ENCODE measurements around the gene CDY2B. TPM values are rescaled to one million over a fixed set of nuclear protein-coding genes. Genes with fewer than 3 reads are reported as not detected.
"Not testable (repeated sequence)": the region's sequence is repeated elsewhere in the genome, so short reads cannot be mapped to it uniquely, and the experiment has no call there.

CDY2B gene, protein sequence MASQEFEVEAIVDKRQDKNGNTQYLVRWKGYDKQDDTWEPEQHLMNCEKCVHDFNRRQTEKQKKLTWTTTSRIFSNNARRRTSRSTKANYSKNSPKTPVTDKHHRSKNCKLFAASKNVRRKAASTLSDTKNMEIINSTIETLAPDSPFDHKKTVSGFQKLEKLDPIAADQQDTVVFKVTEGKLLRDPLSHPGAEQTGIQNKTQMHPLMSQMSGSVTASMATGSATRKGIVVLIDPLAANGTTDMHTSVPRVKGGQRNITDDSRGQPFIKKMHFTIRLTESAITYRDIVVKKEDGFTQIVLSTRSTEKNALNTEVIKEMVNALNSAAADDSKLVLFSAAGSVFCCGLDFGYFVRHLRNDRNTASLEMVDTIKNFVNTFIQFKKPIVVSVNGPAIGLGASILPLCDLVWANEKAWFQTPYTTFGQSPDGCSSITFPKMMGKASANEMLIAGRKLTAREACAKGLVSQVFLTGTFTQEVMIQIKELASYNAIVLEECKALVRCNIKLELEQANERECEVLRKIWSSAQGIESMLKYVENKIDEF
- not detected in 2 replicates for total RNA-seq

DNA sequence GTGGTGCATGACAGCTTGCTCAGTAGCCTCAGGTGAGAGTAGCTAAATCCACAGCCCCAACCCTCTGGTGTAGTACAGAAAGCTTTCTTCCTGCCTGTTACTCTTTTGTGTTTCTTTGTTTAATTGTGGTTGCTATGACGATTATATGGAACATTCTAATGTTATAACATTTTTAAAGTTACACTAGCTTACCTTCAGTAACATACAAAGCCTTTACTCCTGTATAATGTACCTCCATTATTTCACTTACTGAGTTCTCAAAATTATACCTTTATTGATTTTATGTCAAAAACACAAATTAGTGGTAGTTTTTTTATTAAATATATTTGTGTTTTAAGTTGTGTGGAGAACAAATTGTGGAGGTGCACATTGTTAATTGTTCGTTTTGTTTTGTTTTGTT, at the start of gene CDY2B:
Gene CDY2B, minus strand, starts transcription at position 101 of the 400 bp plus-strand sequence. CDS start 328 bp downstream, outside the sequence.
- not testable (repeated sequence) for DNase-seq (ENCODE audit: low read depth, low spot score)

GRCh38 chrY:17908009-17908408, 28.0 kb upstream of the CDY2B start:
- DNase-seq (ENCODE audit: low read depth, low spot score): not testable (repeated sequence)

- DNase-seq (ENCODE audit: low read depth, low spot score): not testable (repeated sequence)
These were observed 27.3 kb upstream of the CDY2B start for GRCh38 chrY:17907351-17907750.

DNA sequence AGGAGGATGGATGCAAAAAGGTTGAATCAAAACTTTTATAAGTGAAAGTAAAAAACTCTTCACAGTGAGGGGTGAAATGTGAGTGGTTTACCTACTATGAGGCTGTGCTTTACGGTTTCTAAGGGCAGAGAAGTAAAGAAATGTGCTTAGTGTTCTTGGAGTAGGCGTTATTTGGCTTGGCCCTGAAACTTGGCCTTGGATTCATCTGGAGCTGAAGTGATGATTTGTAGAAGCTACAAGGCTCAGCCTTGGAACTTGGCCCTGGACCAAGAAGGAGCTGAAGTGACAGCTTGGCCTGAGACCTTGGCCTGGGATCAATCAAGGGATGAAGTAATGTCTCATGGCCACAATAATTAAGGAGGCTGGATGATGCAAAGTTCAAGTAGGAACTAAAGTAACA, 1.7 kb upstream of the CDY2B start:
- not testable (repeated sequence) for DNase-seq (ENCODE audit: low read depth, low spot score)

- DNase-seq (ENCODE audit: low read depth, low spot score): not testable (repeated sequence)
These were observed 3.3 kb downstream of the CDY2B start for GRCh38 chrY:17876767-17877166.

GRCh38 chrY:17875401-17875800, 4.6 kb downstream of the CDY2B start:
- DNase-seq (ENCODE audit: low read depth, low spot score): not testable (repeated sequence)

DNA sequence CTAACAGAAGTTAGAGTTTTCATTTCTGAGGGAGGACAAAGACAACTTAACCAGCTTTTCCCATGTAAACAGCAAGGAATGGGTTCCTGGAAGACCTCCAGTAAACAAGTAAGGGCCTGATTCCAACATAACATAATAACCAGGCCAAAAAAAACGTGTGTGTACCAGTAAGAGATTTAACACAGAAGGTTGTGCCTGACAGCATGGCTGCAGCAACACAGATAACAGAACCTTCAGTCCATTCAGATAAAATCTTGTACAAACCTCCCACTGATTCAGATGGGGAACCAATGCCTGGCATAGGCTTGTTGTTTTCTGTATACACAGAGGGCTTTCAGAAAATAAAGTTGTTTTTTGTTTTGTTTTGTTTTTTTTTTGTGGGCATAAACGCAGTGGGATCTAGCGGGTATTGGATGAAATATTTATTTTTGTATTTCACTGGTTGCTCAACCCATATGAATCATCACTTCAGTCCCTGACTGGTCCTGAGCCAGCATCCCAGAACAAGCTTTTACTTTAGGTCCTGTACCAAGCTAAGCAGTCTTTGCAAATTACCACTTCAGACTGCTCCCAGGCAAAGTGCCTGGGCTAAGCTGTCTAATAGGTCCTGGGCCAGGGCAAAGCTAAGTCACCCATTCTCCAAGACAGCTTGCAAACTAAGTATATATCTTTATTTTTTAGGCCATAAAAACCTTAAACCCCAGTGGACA, 8.7 kb downstream of the CDY2B start:
- DNase-seq (ENCODE audit: low read depth, low spot score): not testable (repeated sequence)

DNA sequence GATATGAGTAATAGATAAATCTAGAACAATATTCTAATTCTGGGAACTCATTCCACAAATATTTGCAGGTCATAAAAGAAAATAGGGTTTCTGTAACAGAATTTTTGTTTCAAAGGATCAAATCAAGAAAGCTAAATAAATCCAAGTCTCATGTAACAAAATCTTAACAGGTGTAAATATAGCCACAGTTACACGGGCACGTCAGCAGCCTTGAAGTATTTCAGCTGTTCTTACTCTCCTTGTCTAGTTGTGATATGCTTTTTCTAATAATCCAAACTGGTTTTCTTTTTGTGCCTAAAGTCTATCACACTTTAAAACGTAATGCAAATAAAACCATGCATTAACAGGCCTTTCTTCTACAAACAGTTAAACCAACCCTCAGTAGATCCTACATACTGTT, 9.3 kb downstream of the CDY2B start:
- DNase-seq (ENCODE audit: low read depth, low spot score): not testable (repeated sequence)

DNA sequence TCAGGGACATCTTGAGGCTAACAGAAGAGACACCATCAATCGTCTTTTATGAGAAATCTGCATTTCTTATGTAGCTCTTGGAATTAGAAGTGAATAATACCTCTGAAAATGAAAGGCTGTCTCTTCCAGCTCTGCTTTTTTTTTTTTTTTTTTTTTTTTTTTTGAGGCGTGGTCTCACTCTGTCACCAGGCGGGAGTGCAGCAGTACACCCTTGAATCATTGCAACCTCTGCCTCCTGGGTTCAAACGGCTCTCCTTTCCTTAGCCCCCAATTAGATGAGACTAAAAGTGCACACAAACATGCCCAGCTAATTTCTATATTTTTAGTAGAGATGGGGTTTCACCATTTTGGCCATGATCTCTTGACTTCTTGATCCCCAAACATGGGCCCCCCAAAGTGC, 12.2 kb downstream of the CDY2B start:
- DNase-seq (ENCODE audit: low read depth, low spot score): not testable (repeated sequence)

- not testable (repeated sequence) for DNase-seq (ENCODE audit: low read depth, low spot score)
These were observed 19.4 kb downstream of the CDY2B start for GRCh38 chrY:17860634-17861033.

- not testable (repeated sequence) for DNase-seq (ENCODE audit: low read depth, low spot score)
These were observed 22.8 kb downstream of the CDY2B start for GRCh38 chrY:17856963-17857848.

DNA sequence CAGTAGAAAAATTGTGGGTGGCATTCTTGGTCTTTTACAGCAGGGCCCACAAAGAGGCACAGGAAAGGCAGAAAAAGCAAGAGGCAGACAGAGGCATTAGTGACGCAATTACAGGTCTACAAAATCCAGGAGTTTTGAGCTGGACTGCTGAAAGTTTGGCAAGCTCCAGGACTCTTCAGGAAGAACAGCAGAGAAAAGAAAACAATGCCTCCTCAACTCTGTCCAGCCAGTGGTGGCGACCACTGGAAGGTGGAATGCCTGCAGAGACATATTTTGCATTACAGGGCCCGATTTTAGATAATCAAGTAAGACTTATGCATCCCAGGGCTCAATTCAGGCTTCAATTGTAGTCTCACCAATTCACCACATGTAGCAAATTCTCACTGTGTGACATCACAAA, 23.5 kb downstream of the CDY2B start:
- not testable (repeated sequence) for DNase-seq (ENCODE audit: low read depth, low spot score)

DNA sequence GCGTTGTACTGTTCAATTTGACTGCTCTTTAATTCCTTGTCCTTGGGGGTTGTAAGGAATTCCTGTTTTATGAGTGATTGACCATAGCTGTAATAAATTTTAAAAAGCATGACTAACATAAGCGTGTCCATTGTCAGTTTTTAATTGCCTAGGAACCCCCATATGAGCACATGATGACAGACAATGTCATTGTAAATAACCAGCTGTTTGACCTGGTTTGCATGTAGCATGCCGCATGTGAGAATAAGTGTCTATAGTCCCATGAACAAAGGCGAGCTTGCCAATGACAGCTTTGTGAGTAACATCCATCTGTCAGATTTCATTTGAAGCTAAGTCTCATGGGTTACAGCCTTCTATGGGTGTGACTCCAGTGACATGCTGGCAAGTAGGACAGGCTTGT, 30.9 kb downstream of the CDY2B start:
- not testable (repeated sequence) for DNase-seq (ENCODE audit: low read depth, low spot score)

DNA sequence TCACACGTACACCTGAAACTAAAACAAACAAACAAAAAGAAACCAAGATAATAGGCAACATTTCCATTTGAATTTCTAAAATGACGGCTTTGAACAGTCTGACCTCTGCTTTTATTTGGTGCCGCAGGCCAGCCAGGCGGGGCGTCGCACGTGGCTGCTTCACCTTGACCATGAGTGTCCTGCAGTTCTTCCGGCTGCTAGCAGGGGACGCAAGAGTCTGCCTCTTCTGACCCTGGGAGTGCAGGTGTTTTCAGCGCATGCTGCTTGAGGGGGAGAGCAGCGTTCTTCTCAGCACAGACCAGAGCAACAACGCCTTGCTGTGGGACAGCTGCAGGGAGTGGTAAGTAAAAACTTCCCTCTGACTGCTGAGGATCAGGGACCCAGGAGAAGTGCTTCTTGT, 47.9 kb downstream of the CDY2B start:
- not testable (repeated sequence) for DNase-seq (ENCODE audit: low read depth, low spot score)

Other genes starting within 250 kb of the CDY2B start
- gene CDY2A, start 145.6 kb upstream of the CDY2B start, total RNA-seq: not detected in 2 replicates

All from pulmonary artery endothelial cell (primary cell).